Mucosa of descending colon (tissue), 3 donors: ENCODE results near the gene COL23A1. TPM values are rescaled to one million over a fixed set of nuclear protein-coding genes. Genes with fewer than 3 reads are reported as not detected.
A peak's percentile ranks its signal among the peaks of the same experiment; 100 is the strongest.

Experiments
- ATAC-seq: fragments of 200-7000 bp; cut with Tn5 transposase; one replicate; pipeline ENCODE4 v1.9.1; 2020; ENCODE audit warnings: mild to moderate bottlenecking, moderate library complexity
- DNase-seq, 3 donors: peaks; one replicate each; pipeline ENCODE4 v3.0.0-alpha.2; 2020
- H3K36me3 ChIP-seq: fragments of 200-600 bp; one replicate; pipeline ENCODE4 v1.8.0; 2021; ENCODE audit warnings: low read depth, mild to moderate bottlenecking
- H3K4me1 ChIP-seq: fragments of 200-600 bp; one replicate; pipeline ENCODE4 v1.8.0; 2021; ENCODE audit warnings: low read depth, mild to moderate bottlenecking
- H3K4me3 ChIP-seq: fragments of 200-600 bp; one replicate; pipeline ENCODE4 v1.8.0; 2021; ENCODE audit warnings: mild to moderate bottlenecking
- H3K9me3 ChIP-seq: fragments of 200-600 bp; one replicate; pipeline ENCODE4 v1.8.0; 2021; ENCODE audit warnings: mild to moderate bottlenecking
- CTCF ChIP-seq: fragments of 200-600 bp; IDR thresholded peaks from one replicate; pipeline ENCODE4 v1.8.0; 2022; ENCODE audit warnings: antibody characterized with exemption, mild to moderate bottlenecking
- intact Hi-C, 2 donors: fragments of 100-400 bp; cut with DNase I in 1 of 2; cut with micrococcal nuclease in 1 of 2; formaldehyde crosslinking; loops; one replicate each; pipeline versions ENCODE4 v1.11.0 to v1.11.1; 2022; cut with DNase I, micrococcal nuclease
- total RNA-seq, 3 donors: library from RNA; stranded (reverse); fragmentation: NEBNext Ultra II Directional in 2 of 3; extraction: Animal tissue kit (Norgen Biotek cat#: 25700) in 2 of 3; gene quantifications; one replicate each; pipeline versions ENCODE4 v1.2.1 to v1.2.4, GENCODE V29; 2021 to 2023
- donor health status: DM: no; HTN: no; CAD: no; lungs with moderate emphysema.
- donor health status: DM: no; HTN: no; CAD: no.
- donor health status: DM: no; HTN: yes; CAD: no.

Gene COL23A1
- total RNA-seq, 3 donors from 2014 or later: 0.17 to 2.7 (median 0.43) TPM

DNA sequence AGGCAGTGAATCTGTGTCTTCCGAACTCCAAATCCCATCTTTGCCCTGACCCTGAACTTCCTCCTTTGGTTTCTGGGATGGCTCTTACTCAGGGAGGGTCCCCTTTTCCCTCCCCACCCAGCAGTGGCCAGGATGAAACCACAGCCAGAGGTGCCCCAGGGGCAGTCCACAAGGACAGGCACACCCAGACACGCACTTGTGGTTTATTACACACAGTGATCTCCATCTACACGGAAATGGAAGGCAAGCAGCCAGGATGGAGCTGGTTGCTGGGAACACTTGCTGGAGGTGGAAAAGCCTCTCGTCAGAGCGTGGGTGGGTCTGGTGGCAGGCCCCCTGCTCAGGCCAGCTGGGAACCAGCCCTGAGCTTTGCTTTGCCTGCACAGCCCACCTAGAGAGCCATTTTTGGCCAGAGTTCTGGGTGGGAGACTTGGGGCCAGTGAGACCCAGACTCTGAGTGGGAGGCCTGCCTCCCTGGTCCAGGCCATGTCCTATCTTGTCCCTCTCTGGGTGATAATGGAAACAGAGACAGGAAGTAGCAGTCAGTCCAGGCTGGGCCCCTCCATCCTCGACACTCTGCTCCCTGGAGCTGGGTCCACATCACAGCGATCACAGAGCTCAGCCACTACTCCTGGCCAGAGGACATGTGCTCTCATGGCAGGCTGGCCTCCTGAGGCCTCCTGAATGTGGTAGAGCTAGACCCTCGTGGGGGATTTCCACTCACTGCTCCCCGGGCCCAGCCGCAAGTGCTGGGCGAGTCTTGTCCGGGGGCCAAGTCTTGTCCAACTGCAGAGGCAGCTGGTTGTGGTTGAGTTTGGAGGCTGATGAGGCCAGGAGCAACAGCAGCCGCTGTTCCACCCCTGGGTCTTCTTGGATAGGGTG lies 352.5 kb downstream of the COL23A1 start:
- peak; percentile 67 for ATAC-seq
- no peaks in the 10 kb centered on the region for H3K9me3 ChIP-seq
- no peak overlapping the region for H3K4me3 ChIP-seq
- intact Hi-C loops: no loop called here
- peaks cover 27% of the 10 kb centered on the region for H3K4me1 ChIP-seq
- no peak for TF ChIP-seq CTCF
- H3K36me3 ChIP-seq: no peaks in the 10 kb centered on the region
- DNase-seq: peak; percentile 72 to 83 (median 81)

- DNase-seq: peak; percentile 55 to 67 (median 65)
- ATAC-seq: no peak
- H3K9me3 ChIP-seq: no peaks in the 10 kb centered on the region
- no peaks in the 10 kb centered on the region for H3K36me3 ChIP-seq
- TF ChIP-seq CTCF: no peak
- intact Hi-C loops: no loop called here
- peaks cover 27% of the 10 kb centered on the region for H3K4me1 ChIP-seq
- no peak overlapping the region for H3K4me3 ChIP-seq
These were observed 353.5 kb downstream of the COL23A1 start for GRCh38 chr5:178236679-178237078.

- DNase-seq (peak in 2 of 3 donors; percentile 34 to 46), ATAC-seq (no peak)
- intact Hi-C loops: no loop called here
- Histone ChIP-seq H3K36me3 (no peaks in the 10 kb centered on the region), H3K9me3 (no peaks in the 10 kb centered on the region), H3K4me1 (peaks cover 33% of the 10 kb centered on the region), H3K4me3 (no peak overlapping the region)
- TF ChIP-seq CTCF: no peak
These were observed 354.1 kb downstream of the COL23A1 start for GRCh38 chr5:178236126-178236525.

DNA sequence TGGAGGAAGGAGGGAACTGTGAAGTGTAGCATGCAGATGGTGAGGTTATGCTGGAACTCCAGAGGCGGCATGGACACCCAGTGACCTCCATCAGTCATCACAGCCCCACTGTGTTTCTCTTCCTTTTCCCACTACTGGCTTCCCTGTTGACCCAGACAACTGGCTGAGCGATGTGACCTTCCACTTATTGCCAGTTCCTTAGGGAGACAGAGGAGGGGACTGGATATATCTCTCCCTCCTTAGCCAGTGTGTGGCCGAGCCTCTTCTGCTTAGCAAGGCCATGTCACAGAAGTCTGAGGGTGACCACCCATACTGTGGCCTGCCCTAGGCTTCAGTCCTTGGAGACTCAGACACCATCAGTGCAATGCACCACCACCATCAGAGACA lies 354.6 kb downstream of the COL23A1 start:
- Histone ChIP-seq H3K36me3 (no peaks in the 10 kb centered on the region), H3K9me3 (no peaks in the 10 kb centered on the region), H3K4me1 (peaks cover 38% of the 10 kb centered on the region), H3K4me3 (no peak overlapping the region)
- intact Hi-C loops: no loop called here
- no peak for ATAC-seq
- peak in 2 of 3 donors; percentile 20 to 23 for DNase-seq
- TF ChIP-seq CTCF: no peak

DNA sequence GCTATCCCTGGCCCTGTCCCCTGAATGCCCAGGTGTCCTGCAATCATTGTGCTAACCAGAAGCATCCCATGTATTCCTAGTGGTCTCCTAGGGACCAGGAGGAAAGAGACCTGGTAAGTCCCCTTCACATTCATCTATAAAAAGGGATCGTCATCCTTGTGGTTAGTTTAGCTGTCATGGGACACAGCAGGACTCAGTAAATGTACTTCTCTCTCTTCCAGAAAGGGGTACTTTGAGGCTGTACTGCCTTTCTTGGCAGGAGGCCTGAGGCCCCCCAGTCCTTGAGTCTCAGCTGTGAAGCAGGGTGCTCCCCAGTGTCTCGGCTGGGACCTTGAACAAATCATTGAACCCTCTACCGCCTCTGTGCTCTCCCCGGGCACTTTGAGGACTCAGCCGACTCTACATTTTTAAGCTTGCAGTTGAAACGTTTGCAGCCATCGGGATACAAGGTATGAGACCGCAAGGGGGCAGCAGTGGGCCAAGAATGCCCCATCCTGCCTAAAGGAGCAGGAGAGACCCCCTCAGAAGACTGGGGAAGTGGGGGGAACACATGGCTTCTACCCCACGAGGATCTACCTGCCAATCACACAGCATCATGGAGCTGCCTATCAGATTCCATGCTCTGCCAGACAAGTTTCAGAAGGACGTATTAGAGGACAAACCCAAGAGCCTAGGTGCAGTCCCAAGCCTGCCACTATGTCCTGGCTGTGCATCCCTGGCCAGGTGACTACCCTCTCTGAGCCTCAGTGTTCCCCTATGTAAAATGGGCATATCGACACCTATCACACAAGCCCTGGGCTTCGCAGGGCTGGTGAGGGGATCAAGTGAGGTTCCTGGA lies 355.2 kb downstream of the COL23A1 start:
- Histone ChIP-seq H3K4me1 (peaks cover 43% of the 10 kb centered on the region), H3K36me3 (no peaks in the 10 kb centered on the region), H3K9me3 (no peaks in the 10 kb centered on the region), H3K4me3 (no peak overlapping the region)
- peak; percentile 14 for ATAC-seq
- DNase-seq: peak; percentile 73 to 96 (median 86)
- TF ChIP-seq CTCF: peak; percentile 80
- intact Hi-C loops: no loop called here
